SK-N-MC (cell line): ENCODE data around the gene DMAP1.

Experiments
- DNase-seq: peaks from one replicate; pipeline ENCODE4 v3.0.0-alpha.2; 2011; ENCODE audit warnings: low read depth, low spot score
- H3K27ac ChIP-seq: fragments of 200-600 bp; sonication (generic); 2 replicates; pipeline ENCODE4 v1.5.1; 2016; ENCODE audit warnings: mixed run types
- H3K36me3 ChIP-seq: fragments of 200-600 bp; sonication (generic); 2 replicates; pipeline ENCODE4 v1.6.1; 2017; ENCODE audit warnings: antibody characterized with exemption, low read length, mixed read lengths; ENCODE audit not compliant: insufficient read depth
- H3K4me3 ChIP-seq: fragments of 200-600 bp; sonication (generic); 2 replicates; pipeline ENCODE4 v1.5.1; 2016
- H3K9ac ChIP-seq: fragments of 200-600 bp; sonication (generic); 2 replicates; pipeline ENCODE4 v1.8.0; 2017; ENCODE audit warnings: mixed run types, mixed read lengths; ENCODE audit not compliant: insufficient read length
- H3K9me3 ChIP-seq: fragments of 200-600 bp; sonication (generic); 2 replicates; pipeline ENCODE4 v1.6.1; 2017; ENCODE audit warnings: low read depth, mild to moderate bottlenecking, antibody characterized with exemption, low read length, moderate library complexity, mixed read lengths
- EZH2 ChIP-seq: fragments of 200-600 bp; sonication (generic); IDR thresholded peaks from one replicate; pipeline ENCODE4 v1.6.1; 2017; ENCODE audit warnings: antibody characterized with exemption
- FOXP2 ChIP-seq: optimal IDR thresholded peaks from 2 replicates; pipeline ENCODE3; 2011; ENCODE audit warnings: mild to moderate bottlenecking, moderate library complexity; ENCODE audit not compliant: insufficient read depth; ENCODE audit errors: extremely low read length, control extremely low read depth
- POLR2AphosphoS5 ChIP-seq: IDR thresholded peaks from 2 replicates; pipeline ENCODE4 v1.6.1; 2012; ENCODE audit warnings: mild to moderate bottlenecking, low read depth, low read length, borderline replicate concordance

Gene DMAP1

DNA sequence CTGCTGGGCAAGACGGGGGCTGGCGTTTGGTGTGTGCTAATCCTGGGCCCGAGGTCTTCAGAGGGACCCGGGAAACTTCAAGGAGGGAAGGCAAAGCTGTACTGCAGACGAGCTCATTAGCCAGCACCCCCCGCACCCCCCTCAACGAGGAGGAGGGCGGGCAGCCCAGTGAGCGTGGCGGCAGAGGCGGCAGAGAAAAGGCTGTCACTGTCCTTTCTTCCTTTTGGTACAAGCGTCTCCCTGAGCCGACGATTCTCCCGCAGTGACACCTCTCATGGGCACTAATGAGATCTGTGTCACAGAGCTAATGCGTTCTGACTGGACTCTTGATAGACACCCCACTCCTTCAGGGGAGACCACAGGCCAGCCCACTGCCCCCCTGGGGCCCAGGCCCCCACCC is 29.5 kb downstream of the DMAP1 start:
- DNase-seq: no peak
- TF ChIP-seq FOXP2 (no peak), EZH2 (no peak), POLR2AphosphoS5 (no peak)
- H3K36me3 ChIP-seq: 0 out of 2 replicates have a peak, but pooled peaks cover 3% of the 10 kb centered on the region

GRCh38 chr1:44243782-44244495 is 30.7 kb downstream of the DMAP1 start:
- Histone ChIP-seq H3K36me3 (0 out of 2 replicates have a peak, but pooled peaks cover 3% of the 10 kb centered on the region), H3K4me3 (no peak overlapping the region), H3K9me3 (no peaks in the 10 kb centered on the region), H3K9ac (no peak overlapping the region), H3K27ac (no peak overlapping the region)
- no peak for DNase-seq
- TF ChIP-seq EZH2 (no peak), FOXP2 (no peak), POLR2AphosphoS5 (no peak)

More for the DNA sequence above, 29.5 kb downstream of the DMAP1 start:
- no peak overlapping the region for H3K4me3 ChIP-seq
- no peak overlapping the region for H3K27ac ChIP-seq
- no peaks in the 10 kb centered on the region for H3K9me3 ChIP-seq
- H3K9ac ChIP-seq: no peak overlapping the region

GRCh38 chr1:44244986-44245385 is 31.7 kb downstream of the DMAP1 start:
- Histone ChIP-seq H3K27ac (no peak overlapping the region), H3K9ac (no peak overlapping the region), H3K36me3 (0 out of 2 replicates have a peak, but pooled peaks cover 3% of the 10 kb centered on the region), H3K9me3 (no peaks in the 10 kb centered on the region), H3K4me3 (no peak overlapping the region)
- TF ChIP-seq POLR2AphosphoS5: no peak
- TF ChIP-seq EZH2: no peak
- TF ChIP-seq FOXP2: no peak
- no peak for DNase-seq

DNA sequence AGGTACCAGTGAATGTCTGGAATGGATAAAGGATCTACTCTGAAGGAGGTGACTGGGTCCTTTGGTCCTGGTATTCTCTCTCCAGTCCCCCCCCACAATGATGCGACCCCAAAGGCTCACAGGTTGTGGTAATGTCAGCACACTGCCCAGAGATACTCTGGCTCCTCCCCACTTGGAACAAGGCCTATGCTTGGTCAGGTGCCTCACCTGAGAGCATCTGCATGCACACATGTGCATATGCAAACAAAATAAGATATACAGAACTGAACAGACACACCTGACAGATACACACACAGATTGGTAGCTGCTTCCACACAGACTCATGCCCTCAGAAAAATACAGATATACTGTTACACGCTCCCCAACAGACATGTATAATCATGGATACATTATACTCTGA is 33.5 kb downstream of the DMAP1 start:
- H3K4me3 ChIP-seq: no peak overlapping the region
- no peaks in the 10 kb centered on the region for H3K9me3 ChIP-seq
- H3K9ac ChIP-seq: no peak overlapping the region
- no peak overlapping the region for H3K27ac ChIP-seq
- no peak for DNase-seq
- TF ChIP-seq FOXP2 (no peak), POLR2AphosphoS5 (no peak), EZH2 (no peak)
- H3K36me3 ChIP-seq: 0 out of 2 replicates have a peak, but pooled peaks cover 3% of the 10 kb centered on the region

- Histone ChIP-seq H3K36me3 (no peaks in the 10 kb centered on the region), H3K9me3 (no peaks in the 10 kb centered on the region), H3K4me3 (no peak overlapping the region), H3K27ac (no peak overlapping the region), H3K9ac (no peak overlapping the region)
- TF ChIP-seq POLR2AphosphoS5 (no peak), EZH2 (no peak), FOXP2 (no peak)
- no peak for DNase-seq
Observed at GRCh38 chr1:44249543-44249942, 36.3 kb downstream of the DMAP1 start.

DNA sequence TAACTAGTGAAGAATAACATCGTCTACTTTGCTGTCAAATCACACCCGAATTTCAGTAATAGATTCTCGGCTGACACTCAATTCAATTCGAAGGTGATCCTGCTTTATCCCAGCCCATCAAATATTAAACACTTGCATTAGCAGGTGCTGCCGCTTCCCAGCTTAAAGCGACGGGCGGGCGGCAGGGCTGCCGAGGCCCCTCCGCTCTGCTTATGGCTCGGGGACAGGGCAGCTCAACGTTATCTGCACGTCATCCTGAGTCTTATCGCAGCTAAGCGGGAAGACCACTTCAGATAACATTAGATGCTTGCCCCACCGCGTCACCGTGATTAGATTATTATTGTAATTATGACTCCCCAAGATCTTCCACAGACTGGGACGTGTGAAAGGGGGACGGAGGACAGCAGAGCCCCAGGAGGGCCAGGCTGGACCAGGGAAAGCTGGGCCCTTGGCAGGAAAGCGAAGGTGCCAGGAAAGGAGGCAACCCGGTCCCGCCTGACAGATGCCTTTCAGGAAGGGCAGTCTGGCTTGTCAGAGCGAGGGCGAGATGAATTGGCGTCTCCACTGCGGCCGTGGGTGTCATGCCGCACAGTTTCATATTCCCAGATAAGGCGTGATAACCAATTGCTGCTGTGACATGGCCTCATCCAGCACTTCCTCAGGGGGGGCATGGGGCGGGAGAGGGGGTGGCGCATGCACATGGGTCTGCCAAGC is 37.0 kb downstream of the DMAP1 start:
- Histone ChIP-seq H3K4me3 (no peak overlapping the region), H3K27ac (no peak overlapping the region), H3K9ac (no peak overlapping the region), H3K9me3 (no peaks in the 10 kb centered on the region), H3K36me3 (no peaks in the 10 kb centered on the region)
- TF ChIP-seq FOXP2: no peak
- TF ChIP-seq EZH2: no peak
- TF ChIP-seq POLR2AphosphoS5: no peak
- no peak for DNase-seq

GRCh38 chr1:44251486-44251885 is 38.2 kb downstream of the DMAP1 start:
- Histone ChIP-seq H3K36me3 (0 out of 2 replicates have a peak, but pooled peaks cover 3% of the 10 kb centered on the region), H3K9ac (no peak overlapping the region), H3K9me3 (no peaks in the 10 kb centered on the region), H3K27ac (no peak overlapping the region), H3K4me3 (no peak overlapping the region)
- no peak for DNase-seq
- TF ChIP-seq FOXP2: no peak
- TF ChIP-seq POLR2AphosphoS5: no peak
- TF ChIP-seq EZH2: no peak

- no peak overlapping the region for H3K27ac ChIP-seq
- no peak overlapping the region for H3K4me3 ChIP-seq
- 0 out of 2 replicates have a peak, but pooled peaks cover 5% of the 10 kb centered on the region for H3K36me3 ChIP-seq
- no peak for TF ChIP-seq FOXP2
- TF ChIP-seq POLR2AphosphoS5: no peak
- TF ChIP-seq EZH2: no peak
- DNase-seq: no peak
- H3K9ac ChIP-seq: no peak overlapping the region
- H3K9me3 ChIP-seq: no peaks in the 10 kb centered on the region
Observed at GRCh38 chr1:44251989-44252671, 38.9 kb downstream of the DMAP1 start.

DNA sequence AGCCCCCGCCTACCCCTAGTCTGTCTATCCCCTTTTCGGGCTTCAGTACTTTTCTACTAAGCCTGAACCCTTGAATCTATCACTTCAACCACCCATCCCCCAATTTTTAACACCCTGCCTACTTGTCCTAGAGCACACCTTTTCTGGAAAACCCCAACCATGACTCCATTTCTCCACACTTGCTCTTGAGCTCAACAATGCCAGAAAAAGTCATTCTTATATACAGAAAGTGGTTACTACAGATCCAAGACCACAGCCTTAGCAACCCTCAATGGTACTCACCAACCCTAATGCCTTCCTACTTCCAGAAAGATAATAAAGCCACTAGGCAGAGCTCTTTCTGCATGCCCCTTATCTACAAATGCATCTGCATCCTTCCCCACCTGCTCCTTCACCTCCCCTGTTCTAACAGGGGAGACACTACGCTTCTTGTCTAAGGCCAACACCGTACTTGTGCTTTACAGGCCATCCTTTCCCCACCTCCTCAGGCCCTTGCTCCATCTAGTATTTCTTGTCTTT is 41.2 kb downstream of the DMAP1 start:
- no peaks in the 10 kb centered on the region for H3K9me3 ChIP-seq
- peaks cover 5% of the 10 kb centered on the region; the same call in 1 of the 2 replicates for H3K36me3 ChIP-seq
- no peak overlapping the region for H3K27ac ChIP-seq
- no peak for DNase-seq
- no peak overlapping the region for H3K9ac ChIP-seq
- TF ChIP-seq FOXP2 (no peak), EZH2 (no peak), POLR2AphosphoS5 (no peak)
- no peak overlapping the region for H3K4me3 ChIP-seq
